OCI-LY1 (cell line): ENCODE data around the gene SPACA6.

Experiments used
- CTCF ChIP-seq: fragments of 200-600 bp; sonication (generic), shearing (Covaris generic); IDR thresholded peaks from 2 replicates; pipeline ENCODE4 v1.5.1; 2017; ENCODE audit warnings: mild to moderate bottlenecking, antibody characterized with exemption, low read length, moderate library complexity, mixed read lengths
- EZH2 ChIP-seq: fragments of 200-600 bp; sonication (generic), shearing (Covaris generic); IDR thresholded peaks from 2 replicates; pipeline ENCODE4 v1.8.0; 2017; ENCODE audit warnings: borderline replicate concordance, mixed run types, mild to moderate bottlenecking, antibody characterized with exemption, low read length, moderate library complexity, mixed read lengths

- TF ChIP-seq CTCF: no peak
- no peak for TF ChIP-seq EZH2
Measured at GRCh38 chr19:51721905-51722304, 28.8 kb downstream of the SPACA6 start.
